ENCODE data around the gene REV1.

Gene REV1

DNA sequence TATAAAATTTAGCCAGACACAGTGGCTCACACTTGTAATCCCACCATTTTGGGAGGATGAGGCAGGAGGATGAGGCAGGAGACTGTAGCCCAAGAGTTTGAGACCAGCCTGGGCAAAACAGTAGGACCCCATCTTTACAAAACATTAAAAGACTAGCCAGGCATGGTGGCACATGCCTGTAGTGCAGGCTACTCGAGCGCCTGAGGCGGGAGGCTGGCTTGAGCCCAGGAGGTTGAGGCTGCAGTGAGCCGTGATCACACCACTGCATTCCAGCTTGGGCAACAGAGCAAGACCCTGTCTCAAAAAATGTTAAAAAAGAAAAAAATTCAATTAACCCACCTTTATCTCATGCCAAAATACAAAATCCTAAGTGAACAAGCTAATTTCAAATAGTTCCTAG, 4.0 kb downstream of the REV1 start:
- Histone ChIP-seq H3K4me1 (ENCODE audit: control insufficient read depth, insufficient read depth, low read length) (peaks cover 33% of the 10 kb centered on the region), H3K4me3 (ENCODE audit: low read depth, low read length) (no peak overlapping the region), H3K27ac (ENCODE audit: extremely low read depth, low read depth, low read length) (no peak overlapping the region), H3K9me3 (ENCODE audit: control insufficient read depth, insufficient read depth, low read depth, low read length) (no peaks in the 10 kb centered on the region), H3K36me3 (ENCODE audit: control insufficient read depth in 2 of 2, insufficient read depth in 1 of 2, low read length in 2 of 2) (no peaks in the 10 kb centered on the region)
- ChIA-PET CTCF (interaction anchor here (0.6 kb wide), 1 partner anchor 56 kb away, joined by 3 read pairs; no protein-coding TSS in a partner anchor), POLR2A (interaction anchor here (0.6 to 2.2 kb wide), 2 partner anchors 149 to 1768 kb away, joined by 3 to 9 read pairs; partner anchors contain the start of genes EIF5B and TXNDC9)
- TF ChIP-seq SCRT2 (tag by site-specific recombination; IDR thresholded peaks at IDR 0.05) = no peak
- TF ChIP-seq, protein P1, sequence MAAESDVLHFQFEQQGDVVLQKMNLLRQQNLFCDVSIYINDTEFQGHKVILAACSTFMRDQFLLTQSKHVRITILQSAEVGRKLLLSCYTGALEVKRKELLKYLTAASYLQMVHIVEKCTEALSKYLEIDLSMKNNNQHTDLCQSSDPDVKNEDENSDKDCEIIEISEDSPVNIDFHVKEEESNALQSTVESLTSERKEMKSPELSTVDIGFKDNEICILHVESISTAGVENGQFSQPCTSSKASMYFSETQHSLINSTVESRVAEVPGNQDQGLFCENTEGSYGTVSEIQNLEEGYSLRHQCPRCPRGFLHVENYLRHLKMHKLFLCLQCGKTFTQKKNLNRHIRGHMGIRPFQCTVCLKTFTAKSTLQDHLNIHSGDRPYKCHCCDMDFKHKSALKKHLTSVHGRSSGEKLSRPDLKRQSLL (tag by site-specific recombination; IDR thresholded peaks at IDR 0.05) = 0 out of 2 replicates have a peak, but pooled peaks have one; percentile 7
- TF ChIP-seq ZNF292 (tag by site-specific recombination; IDR thresholded peaks at IDR 0.05; ENCODE audit: borderline replicate concordance, low read depth) = no peak
- no peak for TF ChIP-seq ZNF433 (tag by site-specific recombination; IDR thresholded peaks at IDR 0.05; ENCODE audit: low read depth)
- peak; percentile 87 for TF ChIP-seq ZNF121 (tag by site-specific recombination; IDR thresholded peaks at IDR 0.05)
- peak; percentile 34 for TF ChIP-seq ZNF335 (tag by site-specific recombination; conservative IDR thresholded peaks at IDR 0.05)
- TF ChIP-seq OVOL3 (tag by site-specific recombination; IDR thresholded peaks at IDR 0.05) = no peak

DNA sequence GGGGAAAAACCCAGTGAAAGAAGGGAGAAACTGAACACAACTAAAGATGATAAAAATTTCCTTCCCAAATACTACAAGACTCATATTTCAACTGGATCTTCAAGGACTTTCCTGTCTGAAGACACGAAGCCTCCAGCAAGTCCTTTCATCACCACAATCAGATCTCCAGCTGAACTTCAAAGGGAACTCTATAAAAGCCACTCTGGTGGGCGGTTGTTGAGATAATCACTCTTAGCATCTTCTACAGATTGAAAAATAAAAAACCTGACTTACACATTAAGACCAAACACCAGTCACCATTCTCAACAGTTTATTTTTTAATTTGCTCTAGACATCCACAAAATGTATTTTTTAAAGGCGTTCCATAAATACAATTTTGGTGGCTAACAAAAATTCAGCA, 4.4 kb downstream of the REV1 start:
- Histone ChIP-seq H3K9me3 (ENCODE audit: control insufficient read depth, insufficient read depth, low read depth, low read length) (no peaks in the 10 kb centered on the region), H3K4me3 (ENCODE audit: low read depth, low read length) (no peak overlapping the region), H3K36me3 (ENCODE audit: control insufficient read depth in 2 of 2, insufficient read depth in 1 of 2, low read length in 2 of 2) (no peaks in the 10 kb centered on the region), H3K4me1 (ENCODE audit: control insufficient read depth, insufficient read depth, low read length) (peaks cover 37% of the 10 kb centered on the region), H3K27ac (ENCODE audit: extremely low read depth, low read depth, low read length) (no peak overlapping the region)
- CTCF ChIA-PET = no interaction called here
- TF ChIP-seq FEZF1 (tag by site-specific recombination; IDR thresholded peaks at IDR 0.05) = 0 out of 2 replicates have a peak, but pooled peaks have one; percentile 14
- TF ChIP-seq, protein P2, sequence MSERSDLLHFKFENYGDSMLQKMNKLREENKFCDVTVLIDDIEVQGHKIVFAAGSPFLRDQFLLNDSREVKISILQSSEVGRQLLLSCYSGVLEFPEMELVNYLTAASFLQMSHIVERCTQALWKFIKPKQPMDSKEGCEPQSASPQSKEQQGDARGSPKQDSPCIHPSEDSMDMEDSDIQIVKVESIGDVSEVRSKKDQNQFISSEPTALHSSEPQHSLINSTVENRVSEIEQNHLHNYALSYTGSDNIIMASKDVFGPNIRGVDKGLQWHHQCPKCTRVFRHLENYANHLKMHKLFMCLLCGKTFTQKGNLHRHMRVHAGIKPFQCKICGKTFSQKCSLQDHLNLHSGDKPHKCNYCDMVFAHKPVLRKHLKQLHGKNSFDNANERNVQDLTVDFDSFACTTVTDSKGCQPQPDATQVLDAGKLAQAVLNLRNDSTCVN (tag by site-specific recombination; optimal IDR thresholded peaks at IDR 0.05) = no peak
- TF ChIP-seq, protein P1 (tag by site-specific recombination; IDR thresholded peaks at IDR 0.05) = no peak
- peak; percentile 22; the same call in 1 of the 2 replicates for TF ChIP-seq ZFHX2 (tag by site-specific recombination; conservative IDR thresholded peaks at IDR 0.05)
- TF ChIP-seq ZNF654 (tag by site-specific recombination; IDR thresholded peaks at IDR 0.05; ENCODE audit: low read depth) = no peak
- TF ChIP-seq TCF7L2 (IDR thresholded peaks at IDR 0.05; ENCODE audit: borderline replicate concordance, low read depth, low read length) = peak; percentile 97
- TF ChIP-seq EGR2 (tag by site-specific recombination; IDR thresholded peaks at IDR 0.05; ENCODE audit: low read depth) = 0 out of 2 replicates have a peak, but pooled peaks have one; percentile 8
- TF ChIP-seq, protein P3, sequence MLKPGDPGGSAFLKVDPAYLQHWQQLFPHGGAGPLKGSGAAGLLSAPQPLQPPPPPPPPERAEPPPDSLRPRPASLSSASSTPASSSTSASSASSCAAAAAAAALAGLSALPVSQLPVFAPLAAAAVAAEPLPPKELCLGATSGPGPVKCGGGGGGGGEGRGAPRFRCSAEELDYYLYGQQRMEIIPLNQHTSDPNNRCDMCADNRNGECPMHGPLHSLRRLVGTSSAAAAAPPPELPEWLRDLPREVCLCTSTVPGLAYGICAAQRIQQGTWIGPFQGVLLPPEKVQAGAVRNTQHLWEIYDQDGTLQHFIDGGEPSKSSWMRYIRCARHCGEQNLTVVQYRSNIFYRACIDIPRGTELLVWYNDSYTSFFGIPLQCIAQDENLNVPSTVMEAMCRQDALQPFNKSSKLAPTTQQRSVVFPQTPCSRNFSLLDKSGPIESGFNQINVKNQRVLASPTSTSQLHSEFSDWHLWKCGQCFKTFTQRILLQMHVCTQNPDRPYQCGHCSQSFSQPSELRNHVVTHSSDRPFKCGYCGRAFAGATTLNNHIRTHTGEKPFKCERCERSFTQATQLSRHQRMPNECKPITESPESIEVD (tag by site-specific recombination; IDR thresholded peaks at IDR 0.05) = peak; percentile 52
- POLR2A ChIA-PET = interaction anchor here (2.2 kb wide), 1 partner anchor 149 kb away, joined by 9 read pairs; the partner anchor contains the start of genes EIF5B and TXNDC9

DNA sequence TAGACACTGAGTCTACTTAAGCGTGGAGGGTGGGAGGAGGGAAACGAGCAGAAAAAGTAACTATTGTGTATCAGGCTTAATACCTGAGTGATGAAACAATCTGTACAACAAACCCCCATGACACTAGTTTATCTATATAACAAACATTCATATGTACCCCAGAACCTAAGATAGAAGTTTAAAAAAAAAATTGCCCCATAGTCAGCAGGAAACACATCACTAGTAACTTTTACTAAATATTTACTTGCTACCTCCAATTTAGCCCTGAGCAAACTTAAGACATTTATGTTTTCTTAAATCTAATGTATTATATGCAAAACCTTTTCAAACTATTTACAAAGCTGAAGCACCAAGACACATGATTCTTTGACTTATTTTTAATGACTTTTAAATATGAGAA, 5.6 kb downstream of the REV1 start:
- ChIA-PET CTCF (interaction anchor here (0.6 kb wide), 1 partner anchor 482 kb away, joined by 3 read pairs; no protein-coding TSS in a partner anchor), POLR2A (interaction anchor here (2.2 kb wide), 1 partner anchor 148 kb away, joined by 9 read pairs; the partner anchor contains the start of genes EIF5B and TXNDC9)
- no peak overlapping the region for H3K4me3 ChIP-seq (ENCODE audit: low read depth, low read length)
- no peak for TF ChIP-seq ZNF391 (tag by site-specific recombination; IDR thresholded peaks at IDR 0.05; ENCODE audit: borderline replicate concordance, low read depth)
- TF ChIP-seq, protein P4, sequence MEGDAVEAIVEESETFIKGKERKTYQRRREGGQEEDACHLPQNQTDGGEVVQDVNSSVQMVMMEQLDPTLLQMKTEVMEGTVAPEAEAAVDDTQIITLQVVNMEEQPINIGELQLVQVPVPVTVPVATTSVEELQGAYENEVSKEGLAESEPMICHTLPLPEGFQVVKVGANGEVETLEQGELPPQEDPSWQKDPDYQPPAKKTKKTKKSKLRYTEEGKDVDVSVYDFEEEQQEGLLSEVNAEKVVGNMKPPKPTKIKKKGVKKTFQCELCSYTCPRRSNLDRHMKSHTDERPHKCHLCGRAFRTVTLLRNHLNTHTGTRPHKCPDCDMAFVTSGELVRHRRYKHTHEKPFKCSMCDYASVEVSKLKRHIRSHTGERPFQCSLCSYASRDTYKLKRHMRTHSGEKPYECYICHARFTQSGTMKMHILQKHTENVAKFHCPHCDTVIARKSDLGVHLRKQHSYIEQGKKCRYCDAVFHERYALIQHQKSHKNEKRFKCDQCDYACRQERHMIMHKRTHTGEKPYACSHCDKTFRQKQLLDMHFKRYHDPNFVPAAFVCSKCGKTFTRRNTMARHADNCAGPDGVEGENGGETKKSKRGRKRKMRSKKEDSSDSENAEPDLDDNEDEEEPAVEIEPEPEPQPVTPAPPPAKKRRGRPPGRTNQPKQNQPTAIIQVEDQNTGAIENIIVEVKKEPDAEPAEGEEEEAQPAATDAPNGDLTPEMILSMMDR (tag by site-specific recombination; IDR thresholded peaks at IDR 0.05) = no peak
- TF ChIP-seq, protein P5, sequence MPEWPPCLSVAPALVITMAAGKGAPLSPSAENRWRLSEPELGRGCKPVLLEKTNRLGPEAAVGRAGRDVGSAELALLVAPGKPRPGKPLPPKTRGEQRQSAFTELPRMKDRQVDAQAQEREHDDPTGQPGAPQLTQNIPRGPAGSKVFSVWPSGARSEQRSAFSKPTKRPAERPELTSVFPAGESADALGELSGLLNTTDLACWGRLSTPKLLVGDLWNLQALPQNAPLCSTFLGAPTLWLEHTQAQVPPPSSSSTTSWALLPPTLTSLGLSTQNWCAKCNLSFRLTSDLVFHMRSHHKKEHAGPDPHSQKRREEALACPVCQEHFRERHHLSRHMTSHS (tag by site-specific recombination; IDR thresholded peaks at IDR 0.05) = no peak
- no peak for TF ChIP-seq GLI4 (tag by site-specific recombination; IDR thresholded peaks at IDR 0.05)
- TF ChIP-seq ZNF830 (tag by site-specific recombination; IDR thresholded peaks at IDR 0.05; ENCODE audit: low read depth) = no peak
- TF ChIP-seq, protein P6, sequence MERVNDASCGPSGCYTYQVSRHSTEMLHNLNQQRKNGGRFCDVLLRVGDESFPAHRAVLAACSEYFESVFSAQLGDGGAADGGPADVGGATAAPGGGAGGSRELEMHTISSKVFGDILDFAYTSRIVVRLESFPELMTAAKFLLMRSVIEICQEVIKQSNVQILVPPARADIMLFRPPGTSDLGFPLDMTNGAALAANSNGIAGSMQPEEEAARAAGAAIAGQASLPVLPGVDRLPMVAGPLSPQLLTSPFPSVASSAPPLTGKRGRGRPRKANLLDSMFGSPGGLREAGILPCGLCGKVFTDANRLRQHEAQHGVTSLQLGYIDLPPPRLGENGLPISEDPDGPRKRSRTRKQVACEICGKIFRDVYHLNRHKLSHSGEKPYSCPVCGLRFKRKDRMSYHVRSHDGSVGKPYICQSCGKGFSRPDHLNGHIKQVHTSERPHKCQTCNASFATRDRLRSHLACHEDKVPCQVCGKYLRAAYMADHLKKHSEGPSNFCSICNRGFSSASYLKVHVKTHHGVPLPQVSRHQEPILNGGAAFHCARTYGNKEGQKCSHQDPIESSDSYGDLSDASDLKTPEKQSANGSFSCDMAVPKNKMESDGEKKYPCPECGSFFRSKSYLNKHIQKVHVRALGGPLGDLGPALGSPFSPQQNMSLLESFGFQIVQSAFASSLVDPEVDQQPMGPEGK (tag by site-specific recombination; IDR thresholded peaks at IDR 0.05) = no peak

More for the DNA sequence above, 5.6 kb downstream of the REV1 start:
- Histone ChIP-seq H3K4me1 (ENCODE audit: control insufficient read depth, insufficient read depth, low read length) (peaks cover 40% of the 10 kb centered on the region), H3K27ac (ENCODE audit: extremely low read depth, low read depth, low read length) (no peak overlapping the region), H3K36me3 (ENCODE audit: control insufficient read depth in 2 of 2, insufficient read depth in 1 of 2, low read length in 2 of 2) (no peaks in the 10 kb centered on the region), H3K9me3 (ENCODE audit: control insufficient read depth, insufficient read depth, low read depth, low read length) (no peaks in the 10 kb centered on the region)
